D721Med (cell line): ENCODE results near the gene HMMR.
"Not testable (repeated sequence)": the region's sequence is repeated elsewhere in the genome, so short reads cannot be mapped to it uniquely, and the experiment has no call there.

ENCODE experiments used
- DNase-seq: peaks from one replicate; pipeline ENCODE4 v3.0.0; 2011; ENCODE audit warnings: low spot score; ENCODE audit not compliant: insufficient read length
- FAIRE-seq: peaks from 2 replicates; lab custom pipeline; 2011; peaks lifted over from hg19 to GRCh38; lab: Jason Lieb, UNC
- CTCF ChIP-seq: IDR thresholded peaks from 2 replicates; pipeline ENCODE4 v1.5.1; 2012; ENCODE audit warnings: mild to moderate bottlenecking, control low read depth; ENCODE audit not compliant: insufficient read depth; ENCODE audit errors: missing control alignments

HMMR gene

DNA sequence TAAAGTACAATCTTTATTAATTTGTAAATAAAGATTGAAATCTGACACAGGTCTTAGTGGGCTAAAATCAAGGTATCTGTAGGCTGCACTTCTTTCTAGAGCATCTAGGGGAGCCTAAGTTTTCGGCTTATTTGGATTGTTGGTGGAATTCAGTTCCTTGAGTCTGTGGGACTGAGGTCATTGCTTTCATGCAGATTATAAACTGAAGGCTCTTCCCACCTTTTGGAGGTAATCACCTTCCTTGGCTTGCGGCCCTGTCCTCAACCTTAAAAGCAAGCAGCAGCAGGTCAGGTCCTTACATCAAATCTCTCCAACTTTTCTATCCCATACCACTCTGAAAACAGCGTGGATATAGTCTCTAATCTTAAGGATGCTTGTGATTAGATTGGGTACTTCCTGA lies 70.8 kb downstream of the HMMR start:
- FAIRE-seq = peak; percentile 41
- DNase-seq = no peak
- no peak for TF ChIP-seq CTCF

DNA sequence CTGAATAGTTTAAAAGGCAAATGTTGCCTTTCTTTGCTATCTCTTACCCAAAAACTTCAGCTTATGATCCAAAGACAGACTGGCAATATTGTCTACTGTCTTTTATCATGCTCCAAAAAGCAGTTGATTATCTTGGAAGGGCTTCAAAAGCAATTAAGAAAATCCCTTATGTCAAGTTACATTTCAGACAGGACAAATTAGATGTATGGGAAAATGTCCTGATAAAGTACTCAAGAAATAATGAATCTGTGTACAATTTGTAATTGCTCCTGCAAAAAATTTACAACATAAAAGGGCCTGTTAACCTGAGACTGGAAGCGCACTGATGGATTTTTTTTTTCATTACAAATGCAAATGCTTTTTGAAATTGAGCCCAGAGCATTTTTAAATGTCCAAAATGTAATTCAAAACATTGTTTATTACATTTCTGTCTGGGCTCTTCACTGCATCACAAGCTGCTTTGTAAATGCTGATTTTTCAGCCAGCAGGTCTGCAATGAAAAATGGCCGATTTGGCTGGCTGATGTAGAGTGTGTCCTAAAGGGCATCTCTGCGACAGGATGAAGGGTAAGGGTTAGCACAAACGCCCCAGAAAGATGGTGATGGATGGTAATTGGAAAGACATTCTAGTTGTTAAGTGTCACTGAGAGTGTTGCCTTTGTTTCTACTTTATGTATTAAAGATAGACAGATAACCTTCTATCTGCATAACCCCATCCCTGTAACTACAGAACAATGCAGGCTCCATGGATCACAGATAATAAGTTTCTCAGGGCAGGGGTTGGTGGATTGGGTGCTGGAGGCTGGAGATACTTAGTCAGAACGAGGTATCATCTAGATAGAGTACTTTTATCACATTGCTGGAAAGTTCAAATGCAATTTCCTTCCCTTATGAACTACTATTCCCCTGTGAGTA lies 72.0 kb downstream of the HMMR start:
- DNase-seq = no peak
- no peak for FAIRE-seq
- TF ChIP-seq CTCF = no peak

GRCh38 chr5:163533223-163533622 lies 72.8 kb downstream of the HMMR start:
- DNase-seq = no peak
- no peak for TF ChIP-seq CTCF
- no peak for FAIRE-seq

DNA sequence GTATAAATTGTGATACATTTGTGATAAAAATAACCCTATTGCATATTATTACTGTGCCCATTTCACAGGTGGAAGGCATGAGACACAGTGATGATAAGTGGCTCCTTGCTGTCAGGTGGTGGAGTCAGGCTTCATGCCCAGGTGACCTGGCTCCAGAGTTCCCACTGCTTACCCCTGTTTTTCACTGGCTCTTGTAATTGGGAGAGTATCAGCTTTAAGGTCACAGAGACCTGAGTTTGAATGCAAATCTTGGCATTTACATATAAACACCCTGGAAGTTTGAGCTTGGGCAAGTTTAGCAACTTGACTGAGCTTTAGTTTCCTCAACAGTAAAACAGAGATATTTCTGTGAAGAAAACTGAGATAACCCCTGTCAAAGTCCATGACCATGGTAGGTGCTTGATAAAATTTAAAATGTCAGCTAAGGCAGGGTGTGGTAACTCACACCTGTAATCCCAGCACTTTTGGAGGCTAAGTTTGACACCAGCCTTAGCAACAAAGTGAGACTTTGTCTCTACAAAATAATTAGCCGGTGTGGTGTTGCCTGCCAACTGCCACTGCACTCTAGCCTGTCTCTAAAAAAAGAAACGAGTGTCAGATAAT lies 74.2 kb downstream of the HMMR start:
- DNase-seq (no peak), FAIRE-seq (no peak)

GRCh38 chr5:163535290-163535689 lies 74.9 kb downstream of the HMMR start:
- DNase-seq = no peak
- FAIRE-seq = no peak
- no peak for TF ChIP-seq CTCF

More for the DNA sequence above, 74.2 kb downstream of the HMMR start:
- TF ChIP-seq CTCF = no peak

DNA sequence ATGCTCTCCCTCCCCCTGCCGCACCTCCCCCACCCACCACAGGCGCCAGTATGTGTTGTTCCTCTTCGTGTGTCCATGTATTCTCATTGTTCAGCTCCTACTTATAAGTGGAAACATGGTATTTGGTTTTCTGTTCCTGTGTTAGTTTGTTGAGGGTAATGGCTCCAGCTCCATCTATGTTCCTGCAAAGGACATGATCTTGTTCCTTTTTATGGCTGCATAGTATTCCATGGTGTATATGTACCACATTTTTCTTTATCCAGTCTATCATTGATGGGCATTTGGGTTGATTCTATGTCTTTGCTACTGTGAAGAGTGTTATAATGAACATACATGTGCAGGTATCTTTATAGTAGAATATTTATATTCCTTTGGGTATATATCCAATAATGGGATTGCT lies 76.0 kb downstream of the HMMR start:
- not testable (repeated sequence) for FAIRE-seq, DNase-seq

- no peak for FAIRE-seq
- no peak for DNase-seq
- TF ChIP-seq CTCF = no peak
These were observed 80.3 kb downstream of the HMMR start for GRCh38 chr5:163540696-163541095.
